GM19468 (cell line): ENCODE results near the gene EPN2.
"Not testable (repeated sequence)": the region's sequence is repeated elsewhere in the genome, so short reads cannot be mapped to it uniquely, and the experiment has no call there.

Experiments used
- ATAC-seq: cut with Tn5 transposase; IDR thresholded peaks from one replicate; pipeline ENCODE4 v1.9.1; 2021; ENCODE audit warnings: mild to moderate bottlenecking, moderate library complexity, moderate number of reproducible peaks; ENCODE audit not compliant: unreplicated experiment; ENCODE audit errors: extremely low read depth

Gene EPN2

GRCh38 chr17:19237139-19237388, at the start of gene EPN2:
TSS of gene EPN2 (plus strand) at chr17:19237366. CDS start at chr17:19283120, 45,754 bp downstream.
- not testable (repeated sequence) for ATAC-seq

- ATAC-seq = not testable (repeated sequence)
Measured at GRCh38 chr17:19187883-19188869, 49.0 kb upstream of the EPN2 start.

- ATAC-seq = not testable (repeated sequence)
Measured at GRCh38 chr17:19188870-19189708, 48.1 kb upstream of the EPN2 start.

GRCh38 chr17:19189781-19190405, 47.3 kb upstream of the EPN2 start:
- ATAC-seq = not testable (repeated sequence)

DNA sequence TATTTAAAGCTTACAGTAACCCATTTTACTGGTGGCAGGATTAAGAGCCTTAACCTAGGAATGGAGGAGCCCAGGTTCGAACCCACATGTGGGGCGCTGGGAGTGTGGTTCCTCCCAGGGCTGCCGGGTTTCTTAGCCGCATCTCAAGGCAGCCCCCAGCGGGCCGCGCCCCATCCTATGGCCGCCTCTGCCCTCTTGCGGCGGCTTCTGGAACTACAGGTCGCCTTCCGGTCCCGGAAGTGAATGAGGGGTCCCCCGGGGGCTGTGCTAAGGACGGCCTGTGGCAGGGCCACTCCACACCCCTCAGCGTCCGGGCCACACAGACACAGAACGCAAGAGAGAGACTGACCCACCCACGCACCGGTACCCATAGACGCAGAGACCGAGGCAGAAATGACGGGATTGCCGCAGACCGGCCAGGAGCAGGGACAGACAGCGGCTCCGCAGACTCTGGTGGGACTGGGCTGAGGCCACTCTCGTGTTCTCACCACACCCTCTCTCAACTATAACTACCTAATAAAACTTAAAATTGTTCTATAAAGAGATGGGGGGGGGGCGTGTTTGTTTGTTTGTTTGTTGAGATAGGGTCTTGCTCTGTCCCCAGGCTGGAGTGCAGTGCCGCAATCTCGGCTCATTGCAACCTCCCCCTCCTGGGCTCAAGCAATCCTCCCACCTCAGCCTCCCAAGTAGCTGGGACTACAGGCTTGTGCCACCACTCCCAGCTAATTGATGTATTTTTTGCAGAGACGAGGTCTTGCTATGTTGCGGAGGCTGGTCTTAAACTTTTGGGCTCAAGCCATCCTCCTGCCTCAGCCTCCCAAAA, 40.6 kb upstream of the EPN2 start:
- ATAC-seq = peak; percentile 65

DNA sequence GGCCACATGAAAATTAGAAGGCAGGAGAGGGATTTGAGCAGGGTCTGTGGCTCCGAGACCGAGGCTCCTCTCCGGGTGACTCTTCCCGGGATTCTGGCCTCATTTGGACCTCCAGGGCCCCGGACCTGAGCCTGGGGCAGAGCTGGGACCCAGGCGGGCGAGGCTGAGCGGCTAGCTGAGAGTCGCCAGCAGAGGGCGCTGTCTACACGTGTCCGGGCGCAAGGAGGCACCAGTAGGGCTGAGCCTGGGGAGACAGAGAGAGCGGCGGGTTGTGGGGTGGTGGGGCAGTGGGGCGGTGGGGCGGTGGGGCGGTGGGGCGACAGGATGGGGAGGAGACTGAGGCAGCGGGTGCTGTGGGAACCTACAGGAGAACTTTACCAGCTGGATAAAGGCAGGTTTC, 34.7 kb upstream of the EPN2 start:
- not testable (repeated sequence) for ATAC-seq

DNA sequence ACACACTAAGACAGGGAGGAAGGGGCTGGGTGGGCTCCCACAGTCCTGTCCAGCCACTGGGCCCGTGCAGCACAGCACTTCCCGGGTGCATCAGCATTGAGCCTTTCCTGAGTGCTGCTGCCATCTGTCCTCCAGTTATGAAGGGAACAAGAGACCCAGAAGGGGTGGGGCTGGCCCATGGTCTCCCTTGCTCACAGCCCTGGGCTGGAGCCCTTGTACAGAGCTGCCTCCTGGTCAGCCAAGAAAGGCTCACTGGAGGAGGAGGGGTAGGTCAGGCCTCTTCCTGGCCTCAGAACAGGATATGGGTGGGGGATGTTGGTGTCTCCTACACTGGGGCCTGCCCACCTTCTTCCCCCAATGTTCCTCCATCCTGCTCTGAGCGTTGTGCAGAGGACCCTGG, 33.7 kb upstream of the EPN2 start:
- ATAC-seq = not testable (repeated sequence)

- not testable (repeated sequence) for ATAC-seq
Measured at GRCh38 chr17:19215074-19215860, 21.9 kb upstream of the EPN2 start.

DNA sequence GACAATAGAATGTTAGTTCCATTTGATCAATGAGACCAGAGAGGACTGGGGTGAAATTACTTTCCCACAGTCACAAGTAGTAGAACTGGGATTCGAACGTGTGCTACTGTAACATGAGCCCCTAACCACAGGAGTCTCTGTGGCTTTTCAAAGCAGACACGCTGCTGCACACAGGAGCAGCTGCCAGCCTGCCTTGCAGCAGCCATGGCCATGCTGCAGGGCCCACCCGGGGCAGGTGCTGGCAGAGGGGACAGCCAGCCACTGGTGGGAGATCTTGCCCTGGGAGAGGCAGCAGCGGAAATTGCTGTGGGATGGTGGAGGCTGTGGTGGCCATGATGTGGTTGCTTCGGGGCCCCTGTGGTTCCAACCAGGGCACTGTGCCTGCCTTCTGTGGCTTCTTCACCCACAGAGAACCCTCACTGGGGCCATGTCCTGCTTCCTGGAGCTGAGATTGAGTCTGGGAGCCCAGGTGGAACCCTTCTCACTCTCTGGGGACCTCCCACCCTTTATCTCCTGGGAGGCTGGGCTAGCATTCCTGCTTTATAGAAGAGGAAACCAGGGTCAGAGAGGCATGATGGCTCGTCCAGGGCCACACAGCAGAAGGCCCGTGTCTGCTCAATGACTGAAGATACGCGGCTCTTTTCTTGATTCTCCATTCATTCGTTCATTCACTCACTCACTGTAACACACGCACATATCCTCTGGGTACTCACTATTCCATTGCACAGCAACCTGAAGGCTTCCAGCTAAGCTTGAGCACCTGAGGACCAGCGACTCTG, 20.8 kb upstream of the EPN2 start:
- peak; percentile 30 for ATAC-seq

DNA sequence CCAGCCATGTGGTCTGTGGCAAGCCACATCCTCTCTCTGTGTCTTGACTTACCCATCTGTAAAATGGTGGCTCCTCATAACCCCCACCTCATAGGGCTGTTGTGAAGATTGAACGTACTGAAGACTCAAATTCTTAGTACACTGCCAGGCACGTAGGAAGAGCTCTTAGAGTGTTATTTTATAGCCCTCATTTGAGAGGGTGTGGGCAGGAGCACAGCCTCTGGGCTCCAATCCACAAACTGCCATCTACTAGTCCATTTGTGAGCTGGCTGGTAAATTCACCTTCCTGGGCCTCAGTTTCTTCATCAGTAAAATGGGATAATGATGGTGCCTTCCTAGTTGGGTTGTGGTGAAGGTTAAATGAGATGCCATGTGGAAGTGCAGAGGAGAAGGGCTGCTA, 18.3 kb upstream of the EPN2 start:
- ATAC-seq = not testable (repeated sequence)

DNA sequence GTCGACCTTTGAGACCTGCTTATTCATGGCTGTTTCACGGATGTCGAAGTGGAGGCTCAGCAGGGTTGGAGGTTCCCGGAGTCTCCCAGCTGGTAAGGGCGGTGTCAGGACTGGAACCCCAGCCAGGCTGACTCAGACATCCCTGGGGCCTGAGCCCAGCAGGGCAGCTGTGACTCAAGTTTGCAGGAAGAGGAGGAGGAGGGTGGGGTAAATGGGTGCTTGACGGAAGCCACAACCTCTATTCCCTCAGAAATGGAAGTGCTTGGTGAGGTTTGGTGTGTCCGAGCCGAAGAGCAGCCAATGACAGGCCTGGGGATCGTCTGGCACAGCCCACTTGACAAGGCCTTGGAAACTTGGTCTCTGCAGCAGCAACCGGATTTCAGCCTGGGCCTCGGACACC, 17.8 kb upstream of the EPN2 start:
- not testable (repeated sequence) for ATAC-seq

DNA sequence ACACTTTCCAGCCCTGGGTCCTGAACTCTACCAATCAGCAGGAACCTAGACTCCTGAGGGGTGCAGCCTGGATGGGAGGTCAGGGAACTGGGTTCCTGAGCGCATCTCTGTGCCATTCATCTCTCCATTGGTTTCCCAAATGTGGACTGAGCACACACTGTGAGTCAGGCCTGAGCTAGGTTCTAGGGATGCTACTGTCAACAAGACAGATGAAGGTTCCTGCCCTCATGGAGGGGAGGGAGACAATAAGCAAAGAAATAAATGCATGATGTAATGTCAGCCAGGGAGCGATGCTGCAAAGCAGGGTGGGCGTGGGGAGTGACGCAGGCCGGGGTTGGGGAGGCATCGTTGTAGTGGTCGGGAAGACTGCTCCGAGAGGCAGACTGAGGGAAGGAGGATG, 17.0 kb upstream of the EPN2 start:
- ATAC-seq = not testable (repeated sequence)

GRCh38 chr17:19226610-19227588, 10.3 kb upstream of the EPN2 start:
- not testable (repeated sequence) for ATAC-seq

- not testable (repeated sequence) for ATAC-seq
Measured at GRCh38 chr17:19234676-19235075, 2.5 kb upstream of the EPN2 start.

GRCh38 chr17:19236351-19237138, 621 bp upstream of the EPN2 start:
- ATAC-seq = peak; percentile 17
